ENCODE measurements around the gene WSCD2.

DNA sequence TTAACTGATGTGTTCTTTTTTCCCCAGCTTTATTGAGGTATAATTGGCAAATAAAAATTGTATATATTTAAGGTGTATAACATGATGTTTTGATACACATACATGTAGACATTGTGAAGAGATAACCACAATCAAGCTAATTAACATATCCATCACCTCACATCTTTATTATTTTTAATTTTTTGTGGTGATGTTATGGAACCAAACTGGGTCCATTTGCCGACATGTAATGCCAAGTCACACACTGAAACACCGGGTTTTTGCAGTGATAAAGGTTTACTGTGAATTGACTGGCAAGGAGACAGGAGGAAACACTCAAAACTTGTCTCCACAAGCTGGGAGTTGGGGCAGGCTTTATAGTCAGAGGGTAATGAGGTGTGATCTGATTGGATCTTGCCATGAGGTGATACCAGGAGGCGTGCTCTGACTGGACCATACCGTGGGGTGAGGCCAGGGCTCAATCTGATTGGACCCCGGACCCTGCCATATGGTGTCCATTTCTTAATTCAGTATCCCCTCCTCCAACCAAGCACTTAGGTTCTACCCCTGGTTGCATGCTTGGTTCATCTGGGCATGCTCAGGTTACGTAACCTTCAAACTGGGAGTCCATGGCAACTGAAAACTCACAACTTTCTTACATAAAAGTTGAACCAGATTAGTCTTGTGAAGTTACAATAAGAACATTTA lies 11.8 kb upstream of the WSCD2 start:
- TF ChIP-seq, protein P1, sequence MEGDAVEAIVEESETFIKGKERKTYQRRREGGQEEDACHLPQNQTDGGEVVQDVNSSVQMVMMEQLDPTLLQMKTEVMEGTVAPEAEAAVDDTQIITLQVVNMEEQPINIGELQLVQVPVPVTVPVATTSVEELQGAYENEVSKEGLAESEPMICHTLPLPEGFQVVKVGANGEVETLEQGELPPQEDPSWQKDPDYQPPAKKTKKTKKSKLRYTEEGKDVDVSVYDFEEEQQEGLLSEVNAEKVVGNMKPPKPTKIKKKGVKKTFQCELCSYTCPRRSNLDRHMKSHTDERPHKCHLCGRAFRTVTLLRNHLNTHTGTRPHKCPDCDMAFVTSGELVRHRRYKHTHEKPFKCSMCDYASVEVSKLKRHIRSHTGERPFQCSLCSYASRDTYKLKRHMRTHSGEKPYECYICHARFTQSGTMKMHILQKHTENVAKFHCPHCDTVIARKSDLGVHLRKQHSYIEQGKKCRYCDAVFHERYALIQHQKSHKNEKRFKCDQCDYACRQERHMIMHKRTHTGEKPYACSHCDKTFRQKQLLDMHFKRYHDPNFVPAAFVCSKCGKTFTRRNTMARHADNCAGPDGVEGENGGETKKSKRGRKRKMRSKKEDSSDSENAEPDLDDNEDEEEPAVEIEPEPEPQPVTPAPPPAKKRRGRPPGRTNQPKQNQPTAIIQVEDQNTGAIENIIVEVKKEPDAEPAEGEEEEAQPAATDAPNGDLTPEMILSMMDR (conservative IDR thresholded peaks at IDR 0.05; ENCODE audit: low read depth, low read length), result no peak
- TF ChIP-seq POLR2A (IDR thresholded peaks at IDR 0.05; ENCODE audit: low read depth, low read length) (no peak), CHD1 (IDR thresholded peaks at IDR 0.05; ENCODE audit: low read depth, low read length) (no peak), RAD21 (IDR thresholded peaks at IDR 0.05; ENCODE audit: low read length) (no peak), MAFK (IDR thresholded peaks at IDR 0.05; ENCODE audit: low read depth, low read length) (no peak), MAZ (IDR thresholded peaks at IDR 0.05; ENCODE audit: borderline replicate concordance, low read depth, low read length) (no peak)
- TF ChIP-seq, protein P2, sequence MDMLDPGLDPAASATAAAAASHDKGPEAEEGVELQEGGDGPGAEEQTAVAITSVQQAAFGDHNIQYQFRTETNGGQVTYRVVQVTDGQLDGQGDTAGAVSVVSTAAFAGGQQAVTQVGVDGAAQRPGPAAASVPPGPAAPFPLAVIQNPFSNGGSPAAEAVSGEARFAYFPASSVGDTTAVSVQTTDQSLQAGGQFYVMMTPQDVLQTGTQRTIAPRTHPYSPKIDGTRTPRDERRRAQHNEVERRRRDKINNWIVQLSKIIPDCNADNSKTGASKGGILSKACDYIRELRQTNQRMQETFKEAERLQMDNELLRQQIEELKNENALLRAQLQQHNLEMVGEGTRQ (IDR thresholded peaks at IDR 0.05; ENCODE audit: low read depth, low read length), result no peak
- TF ChIP-seq, protein P3, sequence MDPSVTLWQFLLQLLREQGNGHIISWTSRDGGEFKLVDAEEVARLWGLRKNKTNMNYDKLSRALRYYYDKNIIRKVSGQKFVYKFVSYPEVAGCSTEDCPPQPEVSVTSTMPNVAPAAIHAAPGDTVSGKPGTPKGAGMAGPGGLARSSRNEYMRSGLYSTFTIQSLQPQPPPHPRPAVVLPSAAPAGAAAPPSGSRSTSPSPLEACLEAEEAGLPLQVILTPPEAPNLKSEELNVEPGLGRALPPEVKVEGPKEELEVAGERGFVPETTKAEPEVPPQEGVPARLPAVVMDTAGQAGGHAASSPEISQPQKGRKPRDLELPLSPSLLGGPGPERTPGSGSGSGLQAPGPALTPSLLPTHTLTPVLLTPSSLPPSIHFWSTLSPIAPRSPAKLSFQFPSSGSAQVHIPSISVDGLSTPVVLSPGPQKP (IDR thresholded peaks at IDR 0.05; ENCODE audit: borderline replicate concordance, low read depth, low read length), result no peak

Measured in IMR-90 (cell line).